ENCODE data around the gene GDF10. TPM values are rescaled to one million over a fixed set of nuclear protein-coding genes. Genes with fewer than 3 reads are reported as not detected.

Gene GDF10
- total and polyA plus RNA-seq, 4 donors: 0.10 to 27.5 (median 3.8) TPM; not detected in 1

DNA sequence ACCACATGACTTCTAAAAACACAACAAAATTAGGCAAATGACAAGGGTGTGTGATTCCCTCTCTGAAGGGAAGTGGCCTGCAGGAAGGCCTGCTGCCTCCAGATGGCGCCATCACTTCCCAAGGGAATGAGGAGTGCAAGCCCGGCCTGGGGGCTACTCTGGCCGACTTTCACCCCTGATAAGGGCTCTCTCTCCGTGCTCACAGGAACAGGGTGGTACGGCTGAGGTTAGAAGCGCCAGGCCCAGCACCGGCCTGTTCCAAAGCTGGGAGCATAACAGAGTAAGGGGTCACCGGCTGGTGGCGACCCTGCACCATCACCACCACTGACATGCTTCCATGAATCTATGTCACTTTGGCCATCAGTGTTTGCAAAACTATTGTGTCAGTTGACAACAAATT is 61.3 kb downstream of the GDF10 start:
- 70 to 72% methylated on average over 9 of the region's 9 CpGs for WGBS, 2 donors
- no peak overlapping the region for H3K4me3 ChIP-seq (ENCODE audit: low read length in 2 of 2)
- H3K4me1 ChIP-seq (ENCODE audit: control insufficient read depth in 1 of 2, insufficient read depth in 2 of 2, low read length in 2 of 2): no peaks in the 10 kb centered on the region
- H3K27ac ChIP-seq (ENCODE audit: low read depth in 1 of 2, low read length in 2 of 2): no peak overlapping the region
- ATAC-seq (ENCODE audit: low FRiP score): no peak
- DNase-seq: peak in 1 of 2 donors; percentile 70
- intact Hi-C loops (cut with DNase I): no loop called here
- no peaks in the 10 kb centered on the region for H3K36me3 ChIP-seq (ENCODE audit: control insufficient read depth in 1 of 2, insufficient read depth in 2 of 2, low read length in 1 of 2)
- no peaks in the 10 kb centered on the region for H3K9me3 ChIP-seq (ENCODE audit: control insufficient read depth, low read length)
- no peaks in the 10 kb centered on the region for H3K27me3 ChIP-seq (ENCODE audit: control insufficient read depth in 1 of 2, insufficient read depth in 2 of 2, low read length in 1 of 2)

DNA sequence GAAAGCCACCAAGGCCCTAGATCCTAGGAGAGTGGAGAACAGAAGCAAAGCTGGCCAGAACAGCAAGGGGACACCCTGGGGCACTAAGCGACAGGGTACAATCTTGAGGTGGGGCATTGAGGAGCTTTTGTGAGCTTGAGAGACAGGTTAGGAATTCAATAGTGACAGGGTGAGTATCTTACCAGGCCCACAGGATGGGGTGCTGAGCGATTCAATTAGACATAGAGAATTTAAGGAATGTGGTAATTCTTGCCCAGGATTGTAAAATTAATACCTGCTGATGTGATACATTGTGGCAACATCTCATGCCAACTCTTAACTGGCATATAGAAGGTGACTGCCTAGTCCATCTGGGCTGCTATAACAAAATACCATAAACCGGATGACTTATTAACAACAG is 62.2 kb downstream of the GDF10 start:
- H3K27me3 ChIP-seq (ENCODE audit: control insufficient read depth in 1 of 2, insufficient read depth in 2 of 2, low read length in 1 of 2): no peaks in the 10 kb centered on the region
- H3K27ac ChIP-seq (ENCODE audit: low read depth in 1 of 2, low read length in 2 of 2): no peak overlapping the region
- intact Hi-C loops (cut with DNase I): no loop called here
- ATAC-seq (ENCODE audit: low FRiP score) (no peak), DNase-seq (peak in 1 of 2 donors; percentile 8)
- H3K36me3 ChIP-seq (ENCODE audit: control insufficient read depth in 1 of 2, insufficient read depth in 2 of 2, low read length in 1 of 2): no peaks in the 10 kb centered on the region
- WGBS, 2 donors: 94 to 96% methylated on average over 3 of the region's 3 CpGs
- no peaks in the 10 kb centered on the region for H3K9me3 ChIP-seq (ENCODE audit: control insufficient read depth, low read length)
- no peaks in the 10 kb centered on the region for H3K4me1 ChIP-seq (ENCODE audit: control insufficient read depth in 1 of 2, insufficient read depth in 2 of 2, low read length in 2 of 2)
- no peak overlapping the region for H3K4me3 ChIP-seq (ENCODE audit: low read length in 2 of 2)

Other genes with a start within 250 kb of the GDF10 start
- not detected for gene GDF2, start 22.3 kb downstream of the GDF10 start, total RNA-seq
- not detected for gene GDF2, start 22.3 kb downstream of the GDF10 start, polyA plus RNA-seq
- gene RBP3, start 48.2 kb downstream of the GDF10 start, total RNA-seq: not detected
- gene RBP3, start 48.2 kb downstream of the GDF10 start, polyA plus RNA-seq: not detected
- gene ZNF488, start 84.1 kb downstream of the GDF10 start, total RNA-seq: under 1 TPM in 1 of 2 donors, not detected in 1; 0.12 TPM
- 1 to 10 TPM in 1 of 2 donors, under 1 TPM in 1; 0.20 to 3.8 TPM for gene ZNF488, start 84.1 kb downstream of the GDF10 start, polyA plus RNA-seq
- under 1 TPM in 1 of 2 donors, not detected in 1; 0.27 TPM for gene ANXA8, start 183.9 kb downstream of the GDF10 start, total RNA-seq
- gene ANXA8, start 183.9 kb downstream of the GDF10 start, polyA plus RNA-seq: under 1 TPM in 1 of 2 donors, not detected in 1; 0.82 TPM
- not detected for gene FAM25G, start 191.5 kb downstream of the GDF10 start, total RNA-seq
- not detected for gene FAM25G, start 191.5 kb downstream of the GDF10 start, polyA plus RNA-seq
- gene AGAP9, start 223.4 kb downstream of the GDF10 start, total RNA-seq: 10 to 100 TPM in 1 of 2 donors, 1 to 10 TPM in 1; 7.3 to 21.8 TPM
- gene AGAP9, start 223.4 kb downstream of the GDF10 start, polyA plus RNA-seq: 10 to 100 TPM in 1 of 2 donors, 1 to 10 TPM in 1; 2.9 to 13.3 TPM